ENCODE data around the gene LELP1. TPM values are rescaled to one million over a fixed set of nuclear protein-coding genes. Genes with fewer than 3 reads are reported as not detected.
A peak's percentile ranks its signal among the peaks of the same experiment; 100 is the strongest.

LELP1 gene
- polyA plus RNA-seq, 1 of the 3 experiments (the other 2 are of a cell fraction) = not detected

DNA sequence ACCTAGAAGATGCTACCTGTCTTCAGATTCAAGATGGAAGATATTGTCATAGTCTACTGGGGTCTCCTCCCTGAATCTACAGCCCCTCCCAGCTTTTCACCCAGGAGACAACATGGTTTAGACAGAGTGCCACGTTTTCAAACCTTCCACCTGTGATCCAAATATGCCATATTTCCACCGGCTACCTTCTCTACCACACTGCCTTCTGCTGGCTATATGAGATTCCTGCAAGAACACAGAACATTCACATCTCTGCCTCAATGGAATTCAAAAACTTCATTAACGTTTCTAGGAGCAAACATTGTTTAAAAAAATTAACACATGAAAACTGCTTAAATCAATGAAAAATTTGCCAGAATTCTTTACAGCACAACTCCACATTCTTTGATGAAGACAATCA, 12.9 kb upstream of the LELP1 start:
- Histone ChIP-seq H3K27me3 (ENCODE audit: insufficient read depth) (no peaks in the 10 kb centered on the region), H4K20me1 (ENCODE audit: insufficient read depth) (no peaks in the 10 kb centered on the region), H3K4me2 (no peak overlapping the region), H3K36me3 (replicated peaks in 1 of 2; ENCODE audit: control insufficient read depth in 1 of 2, insufficient read depth in 2 of 2, low read length in 1 of 2) (no peaks in the 10 kb centered on the region), H2AFZ (ENCODE audit: low read depth) (no peak overlapping the region), H3K4me1 (ENCODE audit: control insufficient read depth in 1 of 2, insufficient read depth in 2 of 2, low read depth in 1 of 2, low read length in 1 of 2) (no peaks in the 10 kb centered on the region), H3K4me3 (ENCODE audit: low read depth in 2 of 2, low read length in 1 of 2) (no peak overlapping the region), H3K9me3 (no peaks in the 10 kb centered on the region), H3K9ac (no peak overlapping the region), H3K9me2 (no peaks in the 10 kb centered on the region), H3F3A (replicated peaks; ENCODE audit: insufficient read depth) (no peaks in the 10 kb centered on the region), H3K27ac (ENCODE audit: low read depth in 2 of 2, low read length in 1 of 2) (no peak overlapping the region), H3K79me2 (ENCODE audit: insufficient read depth) (no peaks in the 10 kb centered on the region)
- ChIA-PET CTCF (no interaction called here), POLR2A (no interaction called here)
- no peak for DNase-seq
- TF ChIP-seq RCOR1 (IDR thresholded peaks at IDR 0.05; ENCODE audit: low read length) = no peak
- no peak for TF ChIP-seq USF2 (IDR thresholded peaks at IDR 0.05; ENCODE audit: borderline replicate concordance, low read depth, low read length)
- TF ChIP-seq, protein P1, sequence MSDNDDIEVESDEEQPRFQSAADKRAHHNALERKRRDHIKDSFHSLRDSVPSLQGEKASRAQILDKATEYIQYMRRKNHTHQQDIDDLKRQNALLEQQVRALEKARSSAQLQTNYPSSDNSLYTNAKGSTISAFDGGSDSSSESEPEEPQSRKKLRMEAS (IDR thresholded peaks at IDR 0.05; ENCODE audit: low read depth) = no peak
- TF ChIP-seq, protein P2, sequence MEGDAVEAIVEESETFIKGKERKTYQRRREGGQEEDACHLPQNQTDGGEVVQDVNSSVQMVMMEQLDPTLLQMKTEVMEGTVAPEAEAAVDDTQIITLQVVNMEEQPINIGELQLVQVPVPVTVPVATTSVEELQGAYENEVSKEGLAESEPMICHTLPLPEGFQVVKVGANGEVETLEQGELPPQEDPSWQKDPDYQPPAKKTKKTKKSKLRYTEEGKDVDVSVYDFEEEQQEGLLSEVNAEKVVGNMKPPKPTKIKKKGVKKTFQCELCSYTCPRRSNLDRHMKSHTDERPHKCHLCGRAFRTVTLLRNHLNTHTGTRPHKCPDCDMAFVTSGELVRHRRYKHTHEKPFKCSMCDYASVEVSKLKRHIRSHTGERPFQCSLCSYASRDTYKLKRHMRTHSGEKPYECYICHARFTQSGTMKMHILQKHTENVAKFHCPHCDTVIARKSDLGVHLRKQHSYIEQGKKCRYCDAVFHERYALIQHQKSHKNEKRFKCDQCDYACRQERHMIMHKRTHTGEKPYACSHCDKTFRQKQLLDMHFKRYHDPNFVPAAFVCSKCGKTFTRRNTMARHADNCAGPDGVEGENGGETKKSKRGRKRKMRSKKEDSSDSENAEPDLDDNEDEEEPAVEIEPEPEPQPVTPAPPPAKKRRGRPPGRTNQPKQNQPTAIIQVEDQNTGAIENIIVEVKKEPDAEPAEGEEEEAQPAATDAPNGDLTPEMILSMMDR (IDR thresholded peaks at IDR 0.05) = peak; percentile 35; the same call in 1 of the 2 replicates
- WGBS (ENCODE audit: low lambda C conversion rate) = 0% methylated on average over 3 of the region's 3 CpGs

DNA sequence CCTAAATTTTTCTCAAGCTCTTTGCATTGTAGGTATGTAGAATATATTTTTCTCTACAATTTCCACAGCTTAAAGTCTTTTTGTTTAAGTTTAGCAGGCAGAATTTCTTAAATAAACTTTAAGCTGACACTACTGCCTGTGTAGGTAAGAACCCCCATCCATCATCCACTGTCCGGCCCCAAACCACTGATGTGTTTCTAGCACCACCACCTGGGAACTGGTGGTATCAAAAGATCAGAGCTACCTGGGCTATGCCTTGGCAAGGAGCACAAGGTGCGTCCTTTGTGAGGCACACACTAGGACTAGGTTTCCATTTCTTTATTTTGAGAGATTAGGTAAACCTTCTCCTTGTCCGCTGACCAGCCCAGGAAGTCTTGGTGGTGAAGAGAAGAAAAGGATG, 10.5 kb upstream of the LELP1 start:
- no peaks in the 10 kb centered on the region for H3K4me1 ChIP-seq (ENCODE audit: control insufficient read depth in 1 of 2, insufficient read depth in 2 of 2, low read depth in 1 of 2, low read length in 1 of 2)
- H3F3A ChIP-seq (replicated peaks; ENCODE audit: insufficient read depth) = no peaks in the 10 kb centered on the region
- no peaks in the 10 kb centered on the region for H3K36me3 ChIP-seq (replicated peaks in 1 of 2; ENCODE audit: control insufficient read depth in 1 of 2, insufficient read depth in 2 of 2, low read length in 1 of 2)
- H3K9me2 ChIP-seq = no peaks in the 10 kb centered on the region
- TF ChIP-seq TEAD4 (IDR thresholded peaks at IDR 0.05; ENCODE audit: borderline replicate concordance, insufficient read depth) = no peak
- TF ChIP-seq, protein P2 (IDR thresholded peaks at IDR 0.05) = peak; percentile 33
- no peak for TF ChIP-seq POLR2AphosphoS5 (IDR thresholded peaks at IDR 0.05; ENCODE audit: low read depth, low read length)
- TF ChIP-seq, protein P3, sequence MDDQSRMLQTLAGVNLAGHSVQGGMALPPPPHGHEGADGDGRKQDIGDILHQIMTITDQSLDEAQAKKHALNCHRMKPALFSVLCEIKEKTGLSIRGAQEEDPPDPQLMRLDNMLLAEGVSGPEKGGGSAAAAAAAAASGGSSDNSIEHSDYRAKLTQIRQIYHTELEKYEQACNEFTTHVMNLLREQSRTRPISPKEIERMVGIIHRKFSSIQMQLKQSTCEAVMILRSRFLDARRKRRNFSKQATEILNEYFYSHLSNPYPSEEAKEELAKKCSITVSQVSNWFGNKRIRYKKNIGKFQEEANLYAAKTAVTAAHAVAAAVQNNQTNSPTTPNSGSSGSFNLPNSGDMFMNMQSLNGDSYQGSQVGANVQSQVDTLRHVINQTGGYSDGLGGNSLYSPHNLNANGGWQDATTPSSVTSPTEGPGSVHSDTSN (IDR thresholded peaks at IDR 0.05) = 0 out of 2 replicates have a peak, but pooled peaks have one; percentile 32
- no peak for TF ChIP-seq GABPA (IDR thresholded peaks at IDR 0.05; ENCODE audit: low read depth)
- TF ChIP-seq YY1 (IDR thresholded peaks at IDR 0.05; ENCODE audit: low read depth) = no peak
- H3K4me2 ChIP-seq = no peak overlapping the region
- CTCF ChIA-PET = interaction anchor here (0.6 to 2.0 kb wide), 6 partner anchors 35 to 412 kb away, joined by 3 to 5 read pairs (median 4); partner anchors contain the start of gene SMCP
- H3K9me3 ChIP-seq = no peaks in the 10 kb centered on the region
- 2% methylated on average over 3 of the region's 3 CpGs for WGBS (ENCODE audit: low lambda C conversion rate)
- no peak for DNase-seq
- no peak overlapping the region for H3K9ac ChIP-seq
- H3K4me3 ChIP-seq (ENCODE audit: low read depth in 2 of 2, low read length in 1 of 2) = no peak overlapping the region
- H4K20me1 ChIP-seq (ENCODE audit: insufficient read depth) = no peaks in the 10 kb centered on the region
- POLR2A ChIA-PET = no interaction called here
- no peak overlapping the region for H3K27ac ChIP-seq (ENCODE audit: low read depth in 2 of 2, low read length in 1 of 2)
- no peaks in the 10 kb centered on the region for H3K27me3 ChIP-seq (ENCODE audit: insufficient read depth)
- H3K79me2 ChIP-seq (ENCODE audit: insufficient read depth) = no peaks in the 10 kb centered on the region
- H2AFZ ChIP-seq (ENCODE audit: low read depth) = no peak overlapping the region

Data from SK-N-SH (cell line).